Right hindlimb (tissue), 1 donor: ENCODE data around the gene CAPN11.

ENCODE experiments used
- DNase-seq: peaks from one replicate; pipeline ENCODE4 v3.0.0-alpha.2; 2018

CAPN11 gene

DNA sequence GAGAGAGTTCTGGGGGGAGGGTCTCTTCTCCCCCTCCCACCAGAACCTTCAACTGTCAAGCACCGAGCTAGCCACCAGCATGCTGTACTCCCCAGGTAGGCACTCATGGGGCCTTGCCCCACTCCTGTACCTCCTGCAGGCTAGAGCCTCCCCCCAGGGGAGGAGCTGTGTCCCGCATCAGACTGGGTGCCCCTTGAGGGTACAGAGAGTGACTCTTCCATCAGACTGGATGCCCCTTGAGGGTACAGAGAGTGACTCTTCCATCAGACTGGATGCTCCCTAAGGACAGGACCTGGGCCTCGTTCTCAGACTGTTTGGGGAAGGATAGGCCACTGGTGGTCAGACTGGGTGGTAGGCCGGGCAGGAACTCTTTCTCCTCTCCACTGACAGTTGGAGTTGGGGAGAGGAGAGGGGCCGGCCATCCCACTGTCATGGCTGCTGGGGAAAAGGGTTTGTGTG is at the start of gene CAPN11:
Gene CAPN11, plus strand, starts transcription at position 51 of the 459 bp plus-strand sequence. Its CDS starts 29 bp downstream, at position 80.
- no peak for DNase-seq

DNA sequence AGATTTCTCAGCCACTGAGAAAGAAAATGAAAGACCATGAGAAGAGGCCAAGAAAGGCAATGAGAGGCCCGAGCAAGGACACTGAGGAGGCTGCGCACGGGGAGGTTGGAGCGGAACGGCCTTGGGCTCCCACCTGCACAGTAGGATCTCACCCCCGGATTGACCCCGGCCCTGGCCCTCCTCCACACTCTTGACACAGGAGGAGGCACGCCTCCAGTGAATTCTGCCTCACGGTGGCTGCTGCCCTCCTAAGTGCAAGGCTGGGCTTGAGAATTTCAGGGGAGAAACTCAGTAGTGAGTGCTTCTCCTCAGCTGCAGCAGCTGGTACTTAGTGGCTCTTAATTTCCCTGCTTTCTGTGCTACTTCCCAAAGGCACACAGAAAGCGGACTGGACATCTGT is 49.4 kb upstream of the CAPN11 start:
- no peak for DNase-seq

- DNase-seq: no peak
Measured at GRCh38 chr6:44110005-44110676, 48.5 kb upstream of the CAPN11 start.

DNA sequence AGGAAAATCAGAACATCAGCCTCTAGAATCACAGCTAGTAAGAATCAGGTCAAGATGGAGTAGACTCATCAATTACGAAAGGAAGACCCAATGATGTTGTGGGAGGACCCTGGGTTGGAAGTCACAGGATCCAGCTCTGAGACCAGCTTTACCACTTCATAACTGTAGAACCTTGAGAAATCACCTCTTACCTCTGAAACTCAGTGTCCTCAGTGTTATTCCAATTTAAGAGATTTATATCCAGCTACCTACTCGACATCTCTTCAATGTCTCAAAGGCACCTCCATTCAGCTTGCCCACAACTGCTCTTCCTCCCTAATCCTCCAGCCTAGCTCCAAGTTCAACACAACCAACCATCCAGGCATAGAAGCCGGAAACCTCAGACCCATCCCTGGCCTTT is 47.7 kb upstream of the CAPN11 start:
- no peak for DNase-seq

DNA sequence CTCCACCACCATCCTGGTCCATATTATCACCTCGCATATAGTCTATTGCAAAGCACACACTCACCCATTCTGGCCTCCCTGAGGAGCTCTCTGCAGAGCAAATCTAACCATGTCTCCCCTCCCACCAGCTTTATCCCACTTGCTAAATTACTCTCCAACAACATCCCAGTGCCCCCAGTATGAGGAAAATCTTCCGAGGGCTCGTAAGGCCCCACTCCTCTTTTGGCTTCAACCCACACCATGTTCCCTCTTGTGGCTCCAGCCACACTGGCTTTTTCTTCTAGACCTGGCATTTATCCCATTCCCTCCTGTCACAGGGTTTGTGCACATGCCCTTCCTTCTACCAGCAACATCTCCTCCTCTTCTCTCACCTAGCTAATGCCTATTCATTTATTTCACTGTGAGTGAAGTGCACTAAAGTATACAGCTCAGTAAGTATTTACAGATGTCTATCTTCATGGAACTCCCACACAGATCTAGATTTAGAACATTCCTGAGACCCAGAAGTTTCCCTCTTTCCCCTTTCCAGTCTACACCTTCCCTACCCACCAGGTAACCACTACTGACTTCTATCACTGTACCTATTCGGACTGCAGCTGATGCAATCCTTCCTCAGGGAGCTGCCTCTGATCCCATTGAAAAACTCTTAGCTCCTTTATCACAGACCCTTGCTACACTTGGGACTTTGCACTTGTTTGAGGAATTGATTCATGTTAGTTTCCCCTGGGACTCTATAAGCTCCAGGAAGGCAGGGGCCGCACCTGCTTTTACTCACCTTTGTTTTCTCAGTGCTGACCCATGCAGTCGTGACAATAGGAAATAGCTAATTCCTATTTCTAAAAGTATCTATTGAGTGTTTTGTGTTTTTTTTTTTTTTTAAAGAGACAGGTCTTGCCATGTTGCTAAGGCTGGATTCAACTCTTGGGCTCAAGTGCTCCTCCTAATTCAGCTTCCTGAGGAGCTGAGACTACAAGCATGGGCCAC is 46.9 kb upstream of the CAPN11 start:
- DNase-seq: no peak

DNA sequence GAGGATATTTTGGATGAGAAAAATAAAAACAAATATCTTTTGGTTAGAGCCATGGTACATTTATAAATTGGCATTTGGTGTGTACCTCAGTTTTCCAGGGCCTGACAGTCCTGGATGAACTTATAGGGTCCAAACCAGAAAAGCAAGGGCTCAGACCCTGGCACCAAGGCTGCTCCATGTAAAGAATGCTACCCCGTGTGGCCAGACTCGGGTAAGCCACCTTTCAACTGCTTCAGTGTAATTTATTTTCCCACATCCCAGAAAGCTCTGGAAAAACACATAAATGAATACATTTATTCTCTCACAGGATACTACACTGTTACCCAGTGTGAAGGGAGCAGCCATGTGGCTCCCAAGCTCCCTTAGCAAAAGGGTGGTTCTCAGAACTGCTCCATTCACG is 45.2 kb upstream of the CAPN11 start:
- DNase-seq: no peak

GRCh38 chr6:44115866-44116265 is 42.8 kb upstream of the CAPN11 start:
- peak; percentile 45 for DNase-seq

GRCh38 chr6:44116641-44117382 is 41.8 kb upstream of the CAPN11 start:
- peak; percentile 40 for DNase-seq

GRCh38 chr6:44117397-44118128 is 41.1 kb upstream of the CAPN11 start:
- no peak for DNase-seq

- DNase-seq: no peak
Measured at GRCh38 chr6:44119704-44120262, 38.8 kb upstream of the CAPN11 start.

- no peak for DNase-seq
Measured at GRCh38 chr6:44120692-44121443, 37.8 kb upstream of the CAPN11 start.

DNA sequence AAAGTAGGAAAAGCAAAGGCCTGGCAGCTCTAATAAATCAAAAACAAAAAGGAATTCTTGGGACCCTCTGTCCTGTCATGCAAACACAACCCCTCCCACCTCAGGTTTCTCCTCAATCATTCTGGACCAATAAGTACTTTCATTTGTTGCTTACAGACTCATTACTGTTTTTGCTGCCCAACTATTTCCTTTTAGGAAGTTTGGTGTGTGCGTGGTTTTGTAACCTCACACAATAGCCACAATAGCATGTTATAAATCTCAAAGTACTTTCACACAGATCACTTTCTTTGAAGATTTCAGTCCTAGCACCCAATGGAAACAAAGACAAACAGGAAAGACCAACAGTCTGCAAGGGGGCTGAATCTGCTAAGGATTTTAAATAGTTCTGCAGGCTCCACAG is 35.8 kb upstream of the CAPN11 start:
- no peak for DNase-seq

DNA sequence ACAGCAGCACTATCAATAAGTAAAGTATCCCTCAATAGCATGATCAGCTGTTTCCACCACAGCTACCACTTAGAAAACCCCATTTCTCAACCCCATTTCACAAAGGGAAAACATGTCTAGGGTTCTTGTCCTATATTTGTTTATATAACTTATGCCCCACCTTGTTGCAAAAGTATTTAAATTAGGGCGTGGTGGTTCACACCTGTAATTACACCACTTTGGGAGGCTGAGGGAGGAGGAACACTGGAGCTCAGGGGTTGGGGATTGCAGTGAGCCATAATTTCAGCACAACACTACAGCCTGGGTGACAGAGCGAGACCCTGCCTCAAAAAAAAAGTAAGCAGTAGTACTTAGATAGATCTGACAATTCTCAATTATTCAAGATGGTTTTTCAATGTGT is 35.1 kb upstream of the CAPN11 start:
- DNase-seq: no peak

- DNase-seq: peak; percentile 74
Measured at GRCh38 chr6:44126320-44127149, 32.1 kb upstream of the CAPN11 start.

DNA sequence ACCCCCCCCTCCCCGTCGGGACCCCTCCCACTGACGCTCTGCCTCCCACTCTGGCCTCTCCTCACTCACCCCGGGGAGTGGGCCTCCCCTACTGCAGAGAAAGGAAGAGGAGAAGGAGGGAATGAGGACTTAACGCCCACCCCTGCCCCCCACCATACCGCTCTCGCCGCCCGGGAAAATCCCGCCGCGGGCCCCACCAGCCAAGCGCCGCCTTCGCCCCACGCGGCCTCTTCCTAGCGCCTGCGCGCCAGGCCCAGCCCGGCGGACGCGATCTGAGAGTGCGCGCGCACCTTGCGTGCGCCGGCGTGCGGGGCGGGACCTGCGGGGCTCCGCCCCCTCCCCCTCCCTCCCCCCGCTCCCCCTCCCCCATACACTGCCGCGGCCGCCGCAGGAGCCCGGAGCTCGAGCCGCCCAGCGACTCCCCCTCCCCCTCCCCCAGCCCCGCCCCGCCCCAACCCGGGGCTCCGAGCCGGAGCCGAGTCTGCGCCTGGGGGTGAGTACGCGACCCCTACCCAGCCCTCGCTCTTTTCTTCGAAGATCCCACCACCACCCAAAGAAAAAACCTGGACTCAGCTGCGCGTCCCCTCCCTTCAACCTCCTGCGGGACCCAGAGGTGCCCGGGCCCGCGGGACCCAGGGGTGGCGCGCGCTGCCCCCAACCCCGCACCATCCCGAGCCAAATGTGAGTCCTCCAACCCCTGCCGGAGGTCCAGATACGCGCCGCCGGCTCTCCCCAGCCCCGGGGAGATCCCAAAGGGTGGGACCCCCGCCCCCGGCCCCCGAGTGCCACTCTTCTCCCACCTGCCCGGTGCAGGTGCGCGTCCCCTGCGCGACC is 31.2 kb upstream of the CAPN11 start, which contains the start of the genes MRPL14 and TMEM63B:
Gene MRPL14, minus strand, starts transcription at position 267 of the 834 bp plus-strand sequence. CDS start 10,841 bp downstream, outside the sequence.
Gene TMEM63B, plus strand, starts transcription at position 369 of the 834 bp plus-strand sequence. CDS start 7,031 bp downstream, outside the sequence.
- peak; percentile 94 for DNase-seq

GRCh38 chr6:44128020-44128917 is 30.4 kb upstream of the CAPN11 start:
- DNase-seq: no peak

DNA sequence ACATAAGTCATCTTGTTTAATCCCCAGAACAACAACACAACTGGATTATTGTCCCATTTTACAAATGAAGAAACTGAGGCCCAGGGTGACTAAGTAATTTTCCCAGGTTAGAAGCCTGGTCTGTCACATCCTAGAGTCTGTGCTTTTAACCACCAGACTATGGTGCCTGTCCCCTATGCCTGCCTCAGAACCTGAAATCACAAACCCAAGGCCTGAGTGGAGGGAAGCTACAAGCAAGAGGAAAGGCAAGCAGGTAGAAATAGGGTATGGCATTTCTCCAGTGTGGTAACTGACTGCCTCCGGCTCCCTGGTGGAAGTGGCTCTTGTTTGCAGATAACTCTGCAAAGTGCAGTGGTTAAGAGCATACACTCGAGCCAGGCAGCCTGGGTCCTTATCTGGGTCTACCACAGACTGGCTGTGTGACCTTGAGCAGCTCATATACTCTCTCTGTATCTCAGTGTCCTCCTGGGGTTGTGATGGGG is 28.7 kb upstream of the CAPN11 start:
- no peak for DNase-seq

GRCh38 chr6:44131892-44132291 is 26.7 kb upstream of the CAPN11 start:
- no peak for DNase-seq
